Loucy (cell line): Measurements from ENCODE around the gene BLTP3B.

Experiments used
- H2AFZ ChIP-seq: fragments of 200-600 bp; sonication (generic); 2 replicates; pipeline ENCODE4 v1.6.0; 2016; ENCODE audit warnings: antibody characterized with exemption, mild to moderate bottlenecking, low read length, moderate library complexity
- H3F3A ChIP-seq: fragments of 200-600 bp; 2 replicates; pipeline ENCODE4 v1.6.0; 2016; ENCODE audit warnings: antibody characterized with exemption, low read depth, mild to moderate bottlenecking
- H3K27me3 ChIP-seq: fragments of 200-600 bp; sonication (generic); 2 replicates; pipeline ENCODE4 v1.6.1; 2014; ENCODE audit warnings: low read length, mild to moderate bottlenecking; ENCODE audit not compliant: insufficient read depth, poor library complexity, severe bottlenecking
- H3K36me3 ChIP-seq: fragments of 200-600 bp; sonication (generic); 2 replicates; pipeline ENCODE4 v1.6.1; 2016; ENCODE audit warnings: low read length; ENCODE audit not compliant: insufficient read depth
- H3K4me1 ChIP-seq: fragments of 200-600 bp; sonication (generic); 2 replicates; pipeline ENCODE4 v1.5.1; 2014; ENCODE audit warnings: low read length, mild to moderate bottlenecking; ENCODE audit not compliant: insufficient read depth, poor library complexity, severe bottlenecking
- H3K4me2 ChIP-seq: fragments of 200-600 bp; sonication (generic); 2 replicates; pipeline ENCODE4 v1.6.0; 2014; ENCODE audit warnings: antibody characterized with exemption, low read length, low read depth, mild to moderate bottlenecking; ENCODE audit not compliant: poor library complexity, severe bottlenecking
- H3K4me3 ChIP-seq: fragments of 200-600 bp; sonication (generic); 2 replicates; pipeline ENCODE4 v1.5.1; 2014; ENCODE audit warnings: low read length, mild to moderate bottlenecking, mixed read lengths; ENCODE audit not compliant: poor library complexity, severe bottlenecking
- H3K79me2 ChIP-seq: fragments of 200-600 bp; sonication (generic); 2 replicates; pipeline ENCODE4 v1.6.1; 2014; ENCODE audit warnings: low read length; ENCODE audit not compliant: insufficient read depth
- H3K9ac ChIP-seq: fragments of 200-600 bp; sonication (generic); 2 replicates; pipeline ENCODE4 v1.6.0; 2014; ENCODE audit warnings: mild to moderate bottlenecking, low read depth, low read length, moderate library complexity; ENCODE audit not compliant: poor library complexity, severe bottlenecking
- H3K9me2 ChIP-seq: fragments of 200-600 bp; sonication (generic); replicated peaks from 2 replicates; pipeline ENCODE4 v1.6.1; 2016; ENCODE audit warnings: low read depth, low read length, mixed read lengths
- H3K9me3 ChIP-seq: fragments of 200-600 bp; sonication (generic); 2 replicates; pipeline ENCODE4 v1.6.1; 2014; ENCODE audit warnings: mild to moderate bottlenecking, antibody characterized with exemption, low read length, low read depth; ENCODE audit not compliant: insufficient read depth
- H4K20me1 ChIP-seq: fragments of 200-600 bp; sonication (generic); 2 replicates; pipeline ENCODE4 v1.6.0; 2014; ENCODE audit warnings: antibody characterized with exemption, low read length, mild to moderate bottlenecking; ENCODE audit not compliant: insufficient read depth, poor library complexity, severe bottlenecking
- EZH2phosphoT487 ChIP-seq: fragments of 200-600 bp; IDR thresholded peaks from 2 replicates; pipeline ENCODE4 v1.6.1; 2018; ENCODE audit warnings: antibody characterized with exemption, mild to moderate bottlenecking, moderate library complexity, borderline replicate concordance
- TF ChIP-seq, protein P1 (sequence below): fragments of 200-600 bp; sonication (generic); conservative IDR thresholded peaks from 2 replicates; pipeline ENCODE4 v1.5.1; 2014; ENCODE audit warnings: mild to moderate bottlenecking, antibody characterized with exemption, low read length

Gene BLTP3B

GRCh38 chr12:100187857-100188519 lies 45.3 kb upstream of the BLTP3B start:
- no peak overlapping the region for H3K4me3 ChIP-seq
- H3K9me2 ChIP-seq: no peaks in the 10 kb centered on the region
- TF ChIP-seq EZH2phosphoT487: no peak
- TF ChIP-seq, protein P1, sequence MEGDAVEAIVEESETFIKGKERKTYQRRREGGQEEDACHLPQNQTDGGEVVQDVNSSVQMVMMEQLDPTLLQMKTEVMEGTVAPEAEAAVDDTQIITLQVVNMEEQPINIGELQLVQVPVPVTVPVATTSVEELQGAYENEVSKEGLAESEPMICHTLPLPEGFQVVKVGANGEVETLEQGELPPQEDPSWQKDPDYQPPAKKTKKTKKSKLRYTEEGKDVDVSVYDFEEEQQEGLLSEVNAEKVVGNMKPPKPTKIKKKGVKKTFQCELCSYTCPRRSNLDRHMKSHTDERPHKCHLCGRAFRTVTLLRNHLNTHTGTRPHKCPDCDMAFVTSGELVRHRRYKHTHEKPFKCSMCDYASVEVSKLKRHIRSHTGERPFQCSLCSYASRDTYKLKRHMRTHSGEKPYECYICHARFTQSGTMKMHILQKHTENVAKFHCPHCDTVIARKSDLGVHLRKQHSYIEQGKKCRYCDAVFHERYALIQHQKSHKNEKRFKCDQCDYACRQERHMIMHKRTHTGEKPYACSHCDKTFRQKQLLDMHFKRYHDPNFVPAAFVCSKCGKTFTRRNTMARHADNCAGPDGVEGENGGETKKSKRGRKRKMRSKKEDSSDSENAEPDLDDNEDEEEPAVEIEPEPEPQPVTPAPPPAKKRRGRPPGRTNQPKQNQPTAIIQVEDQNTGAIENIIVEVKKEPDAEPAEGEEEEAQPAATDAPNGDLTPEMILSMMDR: no peak

DNA sequence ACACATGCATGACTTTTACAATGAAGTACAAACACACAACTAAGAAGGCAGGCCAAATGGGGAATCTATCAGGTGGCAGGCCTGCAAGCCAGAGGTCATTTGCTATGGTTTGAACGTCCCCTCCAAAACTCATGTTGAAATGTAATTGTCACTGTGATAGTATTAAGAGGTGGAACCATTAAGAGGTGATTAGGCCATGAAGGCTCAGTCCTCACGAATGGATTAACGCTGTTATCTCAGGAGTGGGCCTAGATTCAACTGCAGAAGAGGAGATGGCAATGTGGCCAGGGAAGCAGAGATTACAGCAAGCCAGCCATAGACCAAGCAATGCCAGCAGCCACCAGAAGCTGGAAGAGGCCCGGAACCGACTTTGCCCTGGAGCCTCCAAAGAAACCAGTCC lies 44.4 kb upstream of the BLTP3B start:
- H3K79me2 ChIP-seq: peaks cover 34% of the 10 kb centered on the region
- no peaks in the 10 kb centered on the region for H3K27me3 ChIP-seq
- no peak overlapping the region for H3K4me2 ChIP-seq
- TF ChIP-seq, protein P1: no peak
- TF ChIP-seq EZH2phosphoT487: no peak
- peaks cover 8% of the 10 kb centered on the region for H4K20me1 ChIP-seq
- H3K9me3 ChIP-seq: no peaks in the 10 kb centered on the region
- H3F3A ChIP-seq: no peaks in the 10 kb centered on the region
- H3K4me1 ChIP-seq: peaks cover 20% of the 10 kb centered on the region
- H3K4me3 ChIP-seq: no peak overlapping the region
- H2AFZ ChIP-seq: no peak overlapping the region
- no peak overlapping the region for H3K9ac ChIP-seq
- H3K36me3 ChIP-seq: no peaks in the 10 kb centered on the region
- no peaks in the 10 kb centered on the region for H3K9me2 ChIP-seq

More at GRCh38 chr12:100187857-100188519, 45.3 kb upstream of the BLTP3B start:
- Histone ChIP-seq H2AFZ (no peak overlapping the region), H3K36me3 (no peaks in the 10 kb centered on the region), H3F3A (no peaks in the 10 kb centered on the region), H3K27me3 (no peaks in the 10 kb centered on the region), H4K20me1 (peaks cover 9% of the 10 kb centered on the region), H3K4me1 (peaks cover 28% of the 10 kb centered on the region), H3K9me3 (no peaks in the 10 kb centered on the region), H3K79me2 (peaks cover 43% of the 10 kb centered on the region), H3K9ac (no peak overlapping the region), H3K4me2 (no peak overlapping the region)

GRCh38 chr12:100186071-100186470 lies 43.4 kb upstream of the BLTP3B start:
- Histone ChIP-seq H3K79me2 (peaks cover 24% of the 10 kb centered on the region; the same call in 1 of the 2 replicates), H3K4me2 (no peak overlapping the region), H3F3A (no peaks in the 10 kb centered on the region), H3K9ac (no peak overlapping the region), H3K36me3 (no peaks in the 10 kb centered on the region), H3K27me3 (no peaks in the 10 kb centered on the region), H4K20me1 (no peaks in the 10 kb centered on the region), H2AFZ (no peak overlapping the region), H3K4me3 (no peak overlapping the region), H3K4me1 (peaks cover 14% of the 10 kb centered on the region), H3K9me3 (no peaks in the 10 kb centered on the region), H3K9me2 (no peaks in the 10 kb centered on the region)
- no peak for TF ChIP-seq EZH2phosphoT487
- TF ChIP-seq, protein P1: no peak
